Hepatocyte (in vitro differentiated cells): ENCODE measurements around the gene DPCD. TPM values are rescaled to one million over a fixed set of nuclear protein-coding genes. Genes with fewer than 3 reads are reported as not detected.

Source experiments
- DNase-seq: peaks from one replicate; pipeline ENCODE4 v3.0.0-alpha.2; 2016; ENCODE audit warnings: low spot score
- H2AFZ ChIP-seq: fragments of 200-600 bp; sonication (generic); 2 replicates; pipeline ENCODE4 v1.6.0; 2016; ENCODE audit warnings: antibody characterized with exemption, mild to moderate bottlenecking
- H3K27ac ChIP-seq: fragments of 200-600 bp; sonication (generic); 2 replicates; pipeline ENCODE4 v1.5.1; 2016; ENCODE audit warnings: mild to moderate bottlenecking
- H3K27me3 ChIP-seq: fragments of 200-600 bp; sonication (generic); 2 replicates; pipeline ENCODE4 v1.6.1; 2016
- H3K36me3 ChIP-seq: fragments of 200-600 bp; sonication (generic); replicated peaks from 2 replicates; pipeline ENCODE4 v1.5.1; 2016; ENCODE audit warnings: low read depth; ENCODE audit not compliant: insufficient read depth
- H3K4me1 ChIP-seq: fragments of 200-600 bp; sonication (generic); 2 replicates; pipeline ENCODE4 v1.5.1; 2016; ENCODE audit warnings: mild to moderate bottlenecking, moderate library complexity; ENCODE audit not compliant: insufficient read depth
- H3K4me2 ChIP-seq: fragments of 200-600 bp; sonication (generic); 2 replicates; pipeline ENCODE4 v1.6.0; 2016
- H3K4me3 ChIP-seq: fragments of 200-600 bp; sonication (generic); 2 replicates; pipeline ENCODE4 v1.5.1; 2016; ENCODE audit warnings: mild to moderate bottlenecking
- H3K79me2 ChIP-seq: fragments of 200-600 bp; sonication (generic); 2 replicates; pipeline ENCODE4 v1.6.0; 2017; ENCODE audit warnings: mild to moderate bottlenecking
- H3K9me2 ChIP-seq: fragments of 200-600 bp; sonication (generic); replicated peaks from 2 replicates; pipeline ENCODE4 v1.6.0; 2017; ENCODE audit warnings: mild to moderate bottlenecking; ENCODE audit not compliant: insufficient read depth
- H3K9me3 ChIP-seq: fragments of 200-600 bp; sonication (generic); 2 replicates; pipeline ENCODE4 v1.5.1; 2016; ENCODE audit warnings: low read depth, mild to moderate bottlenecking
- H4K20me1 ChIP-seq: fragments of 200-600 bp; sonication (generic); 2 replicates; pipeline ENCODE4 v1.6.0; 2016; ENCODE audit warnings: mild to moderate bottlenecking; ENCODE audit not compliant: insufficient read depth, poor library complexity, severe bottlenecking
- CTCF ChIP-seq: fragments of 200-600 bp; sonication (generic); IDR thresholded peaks from 2 replicates; pipeline ENCODE4 v1.5.1; 2016; ENCODE audit warnings: antibody characterized with exemption, mild to moderate bottlenecking; ENCODE audit not compliant: poor library complexity
- EZH2 ChIP-seq: fragments of 200-600 bp; sonication (generic); IDR thresholded peaks from 2 replicates; pipeline ENCODE4 v1.6.1; 2016; ENCODE audit warnings: antibody characterized with exemption, mild to moderate bottlenecking, borderline replicate concordance
- EZH2phosphoT487 ChIP-seq: fragments of 200-600 bp; sonication (generic); IDR thresholded peaks from one replicate; pipeline ENCODE4 v1.6.1; 2018; ENCODE audit warnings: antibody characterized with exemption, mild to moderate bottlenecking, low read depth, moderate library complexity; ENCODE audit not compliant: unreplicated experiment, severe bottlenecking
- WGBS: methylation state at CpG from one replicate; pipeline ENCODE4 v1.1.6; 2016; ENCODE audit warnings: low lambda C conversion rate; ENCODE audit errors: missing lambda C conversion rate; 5-methylcytosine and 5-hydroxymethylcytosine counted together
- polyA plus RNA-seq: library from polyadenylated mRNA; unstranded; fragments of >200 nt; fragmentation: Nextera tagmentation; extraction: Ambion mirVana; gene quantifications from 2 replicates; pipeline ENCODE4 v1.2.1, GENCODE V29; 2016
- total RNA-seq: library from RNA; depleted of rRNA; stranded (reverse); fragments of >200 nt; gene quantifications from 2 replicates; pipeline ENCODE4 v1.2.3, GENCODE V29; 2014

Gene DPCD
- total and polyA plus RNA-seq, 2 experiments from 2014 or later = 24.8 to 26.5 TPM

DNA sequence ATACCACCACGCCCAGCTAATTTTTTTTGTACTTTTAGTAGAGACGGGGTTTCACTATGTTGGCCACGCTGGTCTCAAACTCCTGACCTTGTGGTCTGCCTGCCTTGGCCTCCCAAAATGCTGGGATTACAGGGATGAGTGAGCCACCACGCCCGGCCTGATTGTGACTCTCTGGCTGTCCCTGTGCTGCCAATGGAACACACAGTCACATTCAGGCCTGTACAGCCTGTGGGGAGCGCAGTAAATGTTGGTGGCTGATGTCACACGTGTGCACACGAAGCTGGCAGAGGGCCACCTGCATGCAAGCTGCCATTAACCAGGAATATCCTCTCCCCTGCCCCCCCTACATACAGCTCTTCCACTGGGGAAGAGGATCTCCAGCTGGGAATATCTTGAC, 22.2 kb upstream of the DPCD start:
- no peak overlapping the region for H3K4me2 ChIP-seq
- no peak overlapping the region for H2AFZ ChIP-seq
- no peak for TF ChIP-seq EZH2phosphoT487
- no peak for TF ChIP-seq EZH2
- no peak for TF ChIP-seq CTCF
- DNase-seq = no peak
- H3K27ac ChIP-seq = no peak overlapping the region
- H3K4me3 ChIP-seq = no peak overlapping the region
- H3K36me3 ChIP-seq = no peaks in the 10 kb centered on the region
- WGBS = 83% methylated on average over 8 of the region's 8 CpGs
- peaks cover 51% of the 10 kb centered on the region for H3K27me3 ChIP-seq
- no peaks in the 10 kb centered on the region for H3K9me3 ChIP-seq
- peaks cover 6% of the 10 kb centered on the region for H3K4me1 ChIP-seq
- no peaks in the 10 kb centered on the region for H3K79me2 ChIP-seq
- H3K9me2 ChIP-seq = no peaks in the 10 kb centered on the region
- no peaks in the 10 kb centered on the region for H4K20me1 ChIP-seq

DNA sequence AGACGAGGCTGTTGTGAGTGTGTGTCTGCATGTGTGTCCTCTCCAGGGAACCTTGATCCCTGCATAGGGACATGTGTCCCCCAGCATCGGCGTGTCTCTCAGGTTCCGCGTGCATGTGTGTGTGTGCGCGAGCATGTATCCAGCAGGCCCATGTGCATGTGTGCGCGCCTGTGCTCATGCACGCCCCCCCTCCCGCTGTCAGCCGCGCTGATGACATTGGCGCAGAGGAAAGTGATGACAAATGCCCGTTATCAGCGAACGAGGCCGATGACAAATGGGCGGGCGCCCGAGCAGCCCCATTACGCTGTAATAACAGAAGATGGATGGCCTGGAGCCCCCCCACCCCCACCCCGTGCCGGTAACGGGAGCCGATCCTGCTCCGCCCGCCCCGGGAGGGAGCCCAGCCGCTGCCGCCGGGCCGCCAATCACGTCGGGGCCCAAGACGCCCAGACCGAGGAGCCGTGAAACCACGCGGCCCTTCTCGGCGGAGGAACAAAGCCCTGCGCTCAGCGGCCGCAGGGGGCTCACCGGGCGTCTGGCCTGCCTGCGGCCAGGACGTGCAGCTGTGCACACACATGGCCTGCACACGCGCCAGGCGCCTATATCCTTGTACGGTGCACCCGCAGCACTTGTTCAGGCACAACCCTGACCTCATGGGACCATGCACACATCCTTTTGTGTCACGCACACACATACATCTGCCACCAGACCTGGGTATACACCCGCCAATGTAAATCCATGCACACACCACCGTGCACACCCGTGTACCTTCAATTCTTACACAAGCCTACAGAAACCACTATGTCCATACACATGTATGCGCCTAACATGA, 21.6 kb upstream of the DPCD start:
- H3K79me2 ChIP-seq = no peaks in the 10 kb centered on the region
- peak overlapping the region; percentile 65 for H3K4me2 ChIP-seq
- WGBS = 29% methylated on average over 50 of the region's 59 CpGs
- H3K9me2 ChIP-seq = no peaks in the 10 kb centered on the region
- H3K36me3 ChIP-seq = no peaks in the 10 kb centered on the region
- H3K27ac ChIP-seq = no peak overlapping the region
- H3K27me3 ChIP-seq = peaks cover 51% of the 10 kb centered on the region
- no peak for DNase-seq
- H2AFZ ChIP-seq = no peak overlapping the region
- TF ChIP-seq EZH2phosphoT487 (no peak), CTCF (no peak), EZH2 (peak; percentile 51)
- H3K9me3 ChIP-seq = no peaks in the 10 kb centered on the region
- H4K20me1 ChIP-seq = no peaks in the 10 kb centered on the region
- peaks cover 6% of the 10 kb centered on the region for H3K4me1 ChIP-seq
- H3K4me3 ChIP-seq = no peak overlapping the region

DNA sequence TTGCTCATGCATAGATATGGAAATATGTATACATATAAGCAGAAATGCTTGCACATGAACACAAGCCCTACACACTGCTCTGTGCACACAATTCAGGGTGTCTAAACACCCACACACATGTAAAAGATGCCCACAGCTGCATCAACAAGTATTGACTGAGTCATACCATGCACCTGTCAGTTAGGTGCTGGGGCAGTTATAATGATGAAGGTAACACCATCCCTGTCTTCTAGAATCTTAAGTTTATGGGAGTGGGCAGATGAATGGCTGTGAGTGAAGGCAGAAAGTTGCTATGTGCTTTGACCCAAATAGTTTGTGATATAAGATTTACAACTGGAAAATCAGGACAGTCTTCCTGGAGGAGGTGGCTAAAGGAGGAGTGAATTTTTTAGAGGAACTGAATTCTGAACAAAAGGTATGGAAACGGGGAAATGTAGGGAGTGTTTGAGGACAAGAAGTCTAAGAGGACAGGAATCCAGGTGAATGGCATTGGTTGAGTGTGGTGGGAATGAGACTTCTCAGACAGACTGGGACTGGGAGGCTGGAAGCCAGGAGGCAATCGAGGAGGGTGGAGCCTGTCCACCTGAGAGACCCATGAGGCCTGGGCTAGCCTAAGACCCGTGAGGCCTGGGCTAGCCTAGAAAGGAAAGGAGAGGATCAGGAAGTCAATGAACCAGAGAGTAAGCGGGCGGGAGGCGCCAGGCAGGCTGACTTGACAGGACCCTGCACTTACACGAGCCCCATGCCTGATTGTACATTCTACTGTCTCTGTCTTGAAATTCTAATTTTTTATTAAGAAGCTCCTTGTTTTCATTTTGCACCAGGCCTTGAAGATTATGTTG, 20.7 kb upstream of the DPCD start:
- H3K4me1 ChIP-seq = peaks cover 6% of the 10 kb centered on the region
- H3K4me2 ChIP-seq = no peak overlapping the region
- TF ChIP-seq CTCF (no peak), EZH2 (peak; percentile 55)
- H3K79me2 ChIP-seq = no peaks in the 10 kb centered on the region
- peaks cover 51% of the 10 kb centered on the region for H3K27me3 ChIP-seq
- no peak overlapping the region for H3K27ac ChIP-seq
- H3K9me2 ChIP-seq = no peaks in the 10 kb centered on the region
- H3K4me3 ChIP-seq = no peak overlapping the region
- DNase-seq = no peak
- H3K9me3 ChIP-seq = no peaks in the 10 kb centered on the region
- H3K36me3 ChIP-seq = no peaks in the 10 kb centered on the region
- WGBS = 72% methylated on average over 7 of the region's 7 CpGs
- no peak overlapping the region for H2AFZ ChIP-seq
- H4K20me1 ChIP-seq = no peaks in the 10 kb centered on the region
